Peyer's patch (tissue), 4 donors: ENCODE data around the gene NARS2.

ENCODE experiments used
- POLR2A ChIP-seq, 2 donors: fragments of 450-650 bp; IDR thresholded peaks; one replicate each; pipeline ENCODE4 v1.5.1; 2017; ENCODE audit warnings: antibody characterized with exemption in 2 of 2, mild to moderate bottlenecking in 2 of 2, moderate library complexity in 2 of 2
- TF ChIP-seq, protein P1 (sequence below), 6 experiments: fragments of 450-650 bp in 4 of 6; fragments of 200-600 bp in 2 of 6; sonication (generic) in 1 of 6; IDR thresholded peaks; one replicate each; pipeline ENCODE4 v1.5.1; 2017 to 2019; ENCODE audit warnings: antibody characterized with exemption in 6 of 6, mild to moderate bottlenecking in 3 of 6, moderate library complexity in 1 of 6

DNA sequence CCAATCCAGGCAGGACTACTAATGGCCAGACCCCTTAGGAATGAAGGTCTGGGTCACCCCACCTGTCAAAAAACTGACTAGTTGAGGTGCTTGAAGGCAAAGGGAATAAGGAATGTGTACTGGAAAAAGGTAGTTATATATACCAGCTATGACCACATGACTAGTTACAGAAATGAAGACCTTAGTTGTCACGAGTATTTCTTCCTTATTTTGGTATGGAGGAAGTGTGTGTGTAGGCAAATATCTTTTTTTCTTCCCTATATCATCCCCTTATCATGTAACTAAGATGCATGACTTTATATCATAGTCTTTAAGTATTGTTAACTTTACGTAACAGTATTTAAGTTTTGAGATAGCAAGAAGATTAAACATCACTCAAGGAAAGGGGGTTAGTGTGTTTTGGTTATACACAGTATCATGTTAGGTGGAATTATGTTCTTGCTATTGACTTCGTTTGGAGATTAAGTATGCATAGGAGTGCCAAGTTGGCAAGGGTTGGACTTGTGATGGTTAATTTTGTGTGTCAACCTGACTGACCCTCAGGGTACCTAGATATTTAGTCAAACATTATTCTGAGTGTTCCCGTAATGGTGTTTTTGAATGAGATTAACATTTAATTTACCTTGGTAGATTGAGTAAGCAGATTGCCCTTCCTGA lies 38.2 kb upstream of the NARS2 start:
- TF ChIP-seq, protein P1, sequence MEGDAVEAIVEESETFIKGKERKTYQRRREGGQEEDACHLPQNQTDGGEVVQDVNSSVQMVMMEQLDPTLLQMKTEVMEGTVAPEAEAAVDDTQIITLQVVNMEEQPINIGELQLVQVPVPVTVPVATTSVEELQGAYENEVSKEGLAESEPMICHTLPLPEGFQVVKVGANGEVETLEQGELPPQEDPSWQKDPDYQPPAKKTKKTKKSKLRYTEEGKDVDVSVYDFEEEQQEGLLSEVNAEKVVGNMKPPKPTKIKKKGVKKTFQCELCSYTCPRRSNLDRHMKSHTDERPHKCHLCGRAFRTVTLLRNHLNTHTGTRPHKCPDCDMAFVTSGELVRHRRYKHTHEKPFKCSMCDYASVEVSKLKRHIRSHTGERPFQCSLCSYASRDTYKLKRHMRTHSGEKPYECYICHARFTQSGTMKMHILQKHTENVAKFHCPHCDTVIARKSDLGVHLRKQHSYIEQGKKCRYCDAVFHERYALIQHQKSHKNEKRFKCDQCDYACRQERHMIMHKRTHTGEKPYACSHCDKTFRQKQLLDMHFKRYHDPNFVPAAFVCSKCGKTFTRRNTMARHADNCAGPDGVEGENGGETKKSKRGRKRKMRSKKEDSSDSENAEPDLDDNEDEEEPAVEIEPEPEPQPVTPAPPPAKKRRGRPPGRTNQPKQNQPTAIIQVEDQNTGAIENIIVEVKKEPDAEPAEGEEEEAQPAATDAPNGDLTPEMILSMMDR (IDR thresholded peaks at IDR 0.05): no peak
- TF ChIP-seq POLR2A (IDR thresholded peaks at IDR 0.05): no peak
